Hematopoietic multipotent progenitor cell treated with erythropoietin and hydrocortisone succinate and interleukin-3 and kit ligand, for 6 days (in vitro differentiated cells): ENCODE results near the gene FFAR2.
"Not testable (repeated sequence)": the region's sequence is repeated elsewhere in the genome, so short reads cannot be mapped to it uniquely, and the experiment has no call there.

Experiments
- DNase-seq: peaks from one replicate; pipeline ENCODE4 v3.0.0-alpha.2; 2015

FFAR2 gene

DNA sequence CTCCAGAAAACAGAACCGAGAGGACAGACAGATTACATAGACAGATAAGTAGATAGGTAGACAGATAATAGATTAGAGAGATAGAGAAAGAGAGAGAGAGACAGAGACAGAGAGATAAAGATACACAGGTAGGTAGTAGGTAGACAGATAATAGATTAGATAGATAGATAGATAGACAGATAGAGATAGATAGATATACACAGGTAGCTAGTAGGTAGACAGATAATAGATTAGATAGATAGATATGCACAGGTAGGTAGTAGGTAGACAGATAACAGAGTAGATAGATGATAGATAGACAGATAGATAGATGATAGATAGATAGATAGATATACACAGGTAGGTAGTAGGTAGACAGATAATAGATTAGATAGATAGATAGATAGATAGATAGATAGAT is 10.1 kb downstream of the FFAR2 start:
- no peak for DNase-seq

DNA sequence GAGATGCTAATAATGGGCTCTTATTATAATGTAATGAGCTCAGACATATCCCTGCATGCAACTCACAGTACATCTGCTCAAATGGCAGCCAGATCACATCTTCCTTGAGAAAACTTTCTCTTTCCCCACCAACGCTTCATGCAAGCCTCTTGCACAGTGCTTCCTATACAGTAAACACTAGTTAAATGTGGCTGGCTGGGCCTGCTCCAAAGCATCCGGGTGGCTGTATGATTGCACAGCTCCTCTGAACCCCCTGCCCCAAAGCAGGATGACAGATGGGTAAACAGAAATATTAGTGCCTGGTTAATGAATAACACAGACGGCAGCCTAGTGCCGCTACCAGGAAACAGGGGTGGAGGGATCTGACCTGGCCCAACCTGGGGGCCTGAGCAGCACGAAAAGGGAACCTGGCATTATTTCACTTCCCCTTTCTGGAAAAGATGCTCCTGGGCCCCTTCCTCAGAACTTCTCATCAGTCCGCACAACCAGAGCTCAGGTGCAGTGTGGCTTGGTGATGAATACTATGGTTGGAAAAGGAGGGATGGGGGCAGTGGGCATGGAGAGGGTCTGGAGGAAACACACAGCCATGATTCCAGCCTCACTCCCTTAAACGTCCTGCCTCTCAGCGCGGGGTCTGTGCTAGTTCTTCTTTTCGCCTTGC is 10.8 kb downstream of the FFAR2 start:
- peak; percentile 32 for DNase-seq

DNA sequence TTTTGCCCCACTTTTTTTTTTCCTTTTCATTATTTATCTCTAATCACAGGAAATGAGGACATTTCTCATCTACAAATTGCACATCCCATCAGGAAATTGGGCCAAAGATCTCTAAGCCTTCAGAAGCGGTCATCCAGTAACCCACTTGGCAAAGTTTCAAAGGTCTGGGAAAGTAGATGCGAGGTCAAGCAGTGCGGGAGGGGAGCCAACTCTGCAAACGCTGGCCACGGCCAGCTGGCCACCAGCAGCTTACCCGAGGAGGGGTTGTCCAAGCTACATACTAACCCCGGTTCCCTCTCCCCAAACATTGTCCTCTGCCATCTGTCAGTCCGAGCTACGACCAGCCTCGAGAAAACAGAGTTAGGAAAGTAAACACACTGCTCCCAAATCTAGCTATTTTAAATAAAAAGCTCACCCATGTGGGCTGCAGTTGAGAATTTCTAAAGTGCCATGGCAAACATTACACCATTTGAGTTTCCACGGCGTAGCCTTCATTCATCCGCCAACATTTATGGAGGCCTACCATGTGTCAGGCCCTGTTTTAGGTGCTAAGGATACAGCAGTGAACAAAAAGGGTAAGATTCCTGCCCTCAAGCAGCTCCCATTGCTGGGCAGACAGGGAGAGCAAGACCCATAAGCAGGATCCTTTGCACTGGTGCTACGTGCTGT is 11.5 kb downstream of the FFAR2 start:
- DNase-seq = no peak

DNA sequence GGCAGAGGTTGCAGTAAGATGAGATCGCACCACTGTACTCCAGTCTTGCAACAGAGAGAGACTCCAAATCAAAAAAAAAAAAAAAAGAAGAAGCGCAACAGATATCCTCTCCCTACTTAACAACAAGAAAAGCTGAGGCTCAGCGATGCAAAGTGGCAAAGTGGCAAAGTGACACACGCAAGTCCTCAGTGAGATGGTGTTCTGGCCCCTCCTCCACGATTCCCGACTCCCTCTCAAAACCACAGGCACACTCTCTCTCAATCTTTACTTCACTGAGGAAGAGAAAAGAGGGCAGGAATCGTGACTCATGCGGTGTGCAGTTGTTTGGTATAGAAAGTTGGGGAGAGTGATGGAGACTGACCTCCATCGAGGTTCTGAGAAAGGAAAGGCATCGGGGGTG is 12.6 kb downstream of the FFAR2 start:
- DNase-seq = no peak

DNA sequence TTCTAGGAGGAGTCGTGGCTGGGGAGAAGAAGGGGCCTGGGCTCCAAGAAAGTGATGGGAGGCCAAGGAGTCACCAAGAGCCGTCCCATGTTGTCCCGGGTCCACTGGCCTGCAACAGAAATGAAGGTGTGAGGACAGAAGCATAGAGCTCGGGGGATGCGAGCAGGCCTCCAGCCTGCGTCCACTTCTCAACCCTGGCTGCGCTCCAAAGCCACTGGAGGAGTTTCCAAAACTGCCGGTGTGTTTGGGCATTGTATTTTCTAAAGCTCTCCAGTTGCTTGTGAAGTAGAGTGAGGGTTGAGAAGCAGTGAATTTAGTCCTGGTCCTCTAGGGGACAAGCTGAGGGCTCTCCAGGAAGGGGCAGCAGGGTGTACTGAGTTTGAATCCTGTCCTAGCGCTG is 13.0 kb downstream of the FFAR2 start:
- DNase-seq = no peak

DNA sequence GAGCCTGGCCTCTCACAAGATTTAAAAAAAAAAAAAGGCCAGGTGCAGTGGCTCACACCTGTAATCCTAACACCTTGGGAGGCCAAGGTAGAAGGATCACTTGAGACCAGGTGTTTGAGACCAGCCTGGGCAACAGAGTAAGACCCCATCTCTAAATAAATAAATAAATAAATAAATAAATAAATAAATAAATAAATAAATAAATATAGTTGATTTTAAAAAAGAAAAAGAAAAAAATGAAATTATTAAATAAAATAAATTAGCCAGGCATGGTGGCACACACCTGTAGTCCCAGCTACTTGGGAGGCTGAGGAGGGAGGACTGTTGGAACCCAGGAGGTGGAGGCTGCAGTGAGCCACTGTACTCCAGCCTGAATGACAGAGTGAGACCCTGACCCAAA is 13.7 kb downstream of the FFAR2 start:
- DNase-seq = not testable (repeated sequence)

DNA sequence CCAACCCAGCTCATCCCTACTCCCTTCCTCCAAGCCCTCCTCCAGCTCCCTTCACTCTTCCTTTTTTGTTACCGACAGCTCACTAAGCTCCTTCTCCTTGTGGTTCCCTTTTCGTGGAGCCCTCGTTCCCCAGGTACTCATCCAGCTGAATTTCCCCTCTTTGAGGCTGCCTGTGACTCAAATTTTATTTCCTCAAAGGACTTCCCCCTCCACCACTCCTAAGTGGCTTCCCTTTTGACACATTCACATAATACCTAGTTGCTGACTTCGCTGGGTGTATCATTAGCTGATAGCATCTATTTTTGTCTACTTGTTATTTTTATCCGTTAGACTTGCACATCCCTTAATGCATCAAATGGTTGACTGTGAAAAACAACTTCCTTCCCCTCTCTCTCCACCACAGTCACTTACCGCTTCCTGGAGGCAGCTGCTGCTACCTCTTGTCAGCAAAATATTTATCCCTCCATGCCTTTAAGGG is 14.5 kb downstream of the FFAR2 start:
- peak; percentile 60 for DNase-seq

DNA sequence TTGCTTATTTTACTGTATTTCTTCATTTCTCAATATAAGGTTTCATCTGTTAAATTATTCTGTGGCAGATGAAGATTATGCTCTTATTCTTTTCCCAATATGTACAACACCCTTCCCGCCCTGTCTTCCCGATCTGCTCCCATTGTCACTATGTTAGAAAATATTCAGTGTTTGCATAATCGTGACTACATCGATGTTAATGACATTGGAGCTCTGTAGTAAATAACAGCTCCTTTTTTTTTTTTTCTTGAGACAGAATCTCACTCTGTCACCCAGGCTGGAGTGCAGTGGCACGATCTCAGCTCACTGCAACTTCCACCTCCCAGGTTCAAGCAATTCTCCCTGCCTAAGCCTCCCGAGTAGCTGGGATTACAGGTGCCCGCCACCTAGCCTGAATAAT is 14.9 kb downstream of the FFAR2 start:
- not testable (repeated sequence) for DNase-seq

DNA sequence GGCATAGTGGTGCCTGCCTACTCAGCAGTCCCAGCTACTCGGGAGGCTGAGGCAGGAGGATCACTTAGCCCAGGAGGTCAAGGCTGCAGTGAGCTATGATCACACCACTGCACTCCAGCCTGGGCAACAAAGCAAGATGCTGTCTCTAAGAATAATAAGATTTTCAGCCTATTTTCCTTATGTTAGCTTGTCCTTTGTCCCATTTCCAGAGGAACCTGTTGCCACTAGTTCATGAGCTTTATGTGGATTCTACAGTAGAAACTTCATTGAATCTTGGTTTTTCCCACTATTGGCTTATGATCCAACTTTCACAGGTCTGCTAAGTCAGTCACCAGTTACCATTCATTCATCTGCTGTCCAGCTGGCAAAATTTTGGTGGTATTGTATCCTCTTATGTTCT is 18.2 kb downstream of the FFAR2 start:
- no peak for DNase-seq

DNA sequence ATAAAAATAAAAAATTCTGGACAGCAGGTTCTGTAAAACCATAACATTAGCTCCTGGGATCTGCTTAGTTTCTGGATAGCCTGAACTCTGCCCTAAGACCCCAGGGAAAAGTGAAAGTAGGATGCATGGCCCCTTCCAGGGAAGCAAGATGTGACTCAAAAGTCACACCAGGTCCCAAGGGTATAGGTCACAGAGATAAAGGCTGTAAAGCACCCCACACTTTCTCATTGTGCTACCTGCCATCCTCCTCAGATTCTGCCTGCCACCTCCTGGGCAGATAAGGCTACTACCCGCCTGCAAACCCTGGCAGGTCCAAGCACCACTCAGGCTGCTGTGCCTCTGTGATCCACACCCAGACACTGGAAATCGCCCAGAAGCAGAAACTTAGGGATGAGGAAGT is 20.6 kb downstream of the FFAR2 start:
- peak; percentile 80 for DNase-seq

DNA sequence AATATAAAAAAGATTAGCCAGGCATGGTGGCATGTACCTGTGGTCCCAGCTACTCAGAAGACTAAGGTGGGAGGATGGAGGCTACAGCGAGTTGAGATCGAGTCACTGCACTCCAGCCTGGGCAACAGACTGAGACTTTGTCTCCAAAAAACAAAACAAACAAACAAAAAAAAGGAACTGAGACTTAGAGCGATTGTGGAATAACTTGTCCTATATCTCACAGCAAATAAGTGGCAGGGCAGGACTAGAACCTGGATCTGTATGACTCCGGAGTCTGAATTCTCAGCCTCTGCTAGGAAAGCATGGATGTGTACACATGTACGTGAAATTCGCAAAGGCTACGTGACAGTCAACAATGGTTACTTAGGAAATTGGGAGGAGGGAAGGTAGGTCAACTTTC is 22.1 kb downstream of the FFAR2 start:
- DNase-seq = no peak

DNA sequence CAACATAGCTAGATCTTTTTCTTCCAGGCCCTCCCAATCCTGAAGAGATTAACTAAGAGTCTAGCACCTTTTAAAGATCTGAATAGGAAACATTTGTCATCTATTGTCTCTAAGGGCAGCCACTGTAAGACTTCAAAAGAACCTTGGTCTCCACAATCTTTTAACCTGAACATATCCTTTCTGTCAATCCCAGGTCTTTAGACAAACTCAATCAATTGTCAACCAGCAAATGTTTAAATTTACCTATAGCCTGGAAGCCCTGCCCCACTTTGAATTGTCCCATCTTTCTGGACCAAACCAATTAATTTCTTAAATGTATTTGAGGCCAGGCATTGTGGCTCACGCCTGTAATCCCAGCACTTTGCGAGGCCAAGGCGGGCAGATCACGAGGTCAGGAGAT is 23.0 kb downstream of the FFAR2 start:
- DNase-seq = not testable (repeated sequence)

DNA sequence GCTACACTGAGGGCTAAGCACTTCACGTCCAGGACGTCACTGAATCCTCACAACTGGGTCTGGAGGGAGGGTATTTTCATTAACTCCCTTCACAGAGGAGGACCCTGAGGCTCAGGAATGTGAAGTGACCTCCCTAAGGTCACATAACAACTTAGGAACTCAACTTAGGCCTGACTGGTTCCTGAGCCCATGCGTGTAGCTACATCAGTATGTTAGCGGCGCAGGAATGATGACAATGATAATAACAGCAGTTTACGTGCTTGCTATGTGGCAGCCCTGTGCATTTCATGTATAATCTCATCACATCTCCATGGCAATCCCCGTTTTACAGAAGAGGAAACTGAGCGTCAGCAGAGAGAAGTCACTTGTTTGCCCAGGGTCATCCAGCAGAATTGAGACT is 23.9 kb downstream of the FFAR2 start:
- DNase-seq = no peak

DNA sequence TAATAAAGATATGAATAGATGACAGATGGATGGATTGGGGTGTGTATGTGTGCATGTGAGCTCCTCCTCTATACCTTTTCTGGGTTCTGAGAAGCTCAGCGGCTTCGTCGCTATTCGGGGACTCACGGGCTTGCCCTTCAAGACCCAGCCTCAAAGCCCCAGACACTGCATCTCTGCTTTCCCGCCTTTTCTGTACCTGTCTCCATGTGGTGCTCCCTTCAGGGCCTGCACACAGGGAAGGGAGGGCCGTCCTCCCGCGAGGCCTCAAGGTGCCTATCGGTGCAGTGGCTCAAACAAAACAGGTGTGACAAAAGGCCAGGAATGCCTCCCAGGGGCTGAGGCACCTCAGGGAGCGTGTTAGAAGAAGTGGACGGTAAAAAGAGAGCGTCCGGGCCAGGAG is 26.0 kb downstream of the FFAR2 start:
- DNase-seq = no peak

DNA sequence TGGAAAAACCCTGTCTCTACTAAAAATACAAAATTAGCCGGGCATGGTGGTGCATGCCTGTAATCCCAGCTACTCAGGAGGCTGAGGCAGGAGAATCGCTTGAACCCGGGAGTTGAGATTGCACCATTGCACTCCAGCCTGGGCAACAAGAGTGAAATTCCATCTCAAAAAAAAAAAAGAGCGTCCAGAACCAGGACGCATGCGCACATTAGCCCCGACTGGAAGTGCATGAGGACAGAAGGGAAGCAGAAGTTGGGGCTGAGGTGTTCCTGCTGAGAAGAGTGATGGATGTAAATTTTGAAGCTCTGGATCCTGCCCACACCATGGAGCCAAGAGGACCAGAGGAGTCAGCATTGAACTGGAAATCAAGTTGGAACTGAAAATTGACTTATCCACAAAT is 26.5 kb downstream of the FFAR2 start:
- DNase-seq = not testable (repeated sequence)

DNA sequence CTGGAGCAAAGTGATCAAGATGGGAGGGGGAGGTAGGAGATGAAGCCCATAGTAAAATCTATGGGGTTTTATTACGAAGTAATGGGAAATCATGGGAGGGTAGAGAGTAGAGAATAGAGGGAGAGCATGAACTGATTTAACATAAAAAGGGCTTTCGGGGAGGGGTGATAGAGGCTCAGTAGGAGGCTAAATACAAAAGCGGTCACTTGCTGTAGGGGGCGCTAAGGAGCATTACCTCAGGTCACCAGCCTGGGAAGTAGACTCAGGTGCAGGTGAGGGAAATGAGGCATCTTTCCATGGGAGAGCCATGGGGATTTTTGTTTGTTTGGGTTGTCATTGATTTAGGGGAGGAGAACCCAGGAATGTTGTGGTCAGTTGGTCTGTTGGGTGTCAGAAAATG is 28.1 kb downstream of the FFAR2 start:
- DNase-seq = peak; percentile 25

DNA sequence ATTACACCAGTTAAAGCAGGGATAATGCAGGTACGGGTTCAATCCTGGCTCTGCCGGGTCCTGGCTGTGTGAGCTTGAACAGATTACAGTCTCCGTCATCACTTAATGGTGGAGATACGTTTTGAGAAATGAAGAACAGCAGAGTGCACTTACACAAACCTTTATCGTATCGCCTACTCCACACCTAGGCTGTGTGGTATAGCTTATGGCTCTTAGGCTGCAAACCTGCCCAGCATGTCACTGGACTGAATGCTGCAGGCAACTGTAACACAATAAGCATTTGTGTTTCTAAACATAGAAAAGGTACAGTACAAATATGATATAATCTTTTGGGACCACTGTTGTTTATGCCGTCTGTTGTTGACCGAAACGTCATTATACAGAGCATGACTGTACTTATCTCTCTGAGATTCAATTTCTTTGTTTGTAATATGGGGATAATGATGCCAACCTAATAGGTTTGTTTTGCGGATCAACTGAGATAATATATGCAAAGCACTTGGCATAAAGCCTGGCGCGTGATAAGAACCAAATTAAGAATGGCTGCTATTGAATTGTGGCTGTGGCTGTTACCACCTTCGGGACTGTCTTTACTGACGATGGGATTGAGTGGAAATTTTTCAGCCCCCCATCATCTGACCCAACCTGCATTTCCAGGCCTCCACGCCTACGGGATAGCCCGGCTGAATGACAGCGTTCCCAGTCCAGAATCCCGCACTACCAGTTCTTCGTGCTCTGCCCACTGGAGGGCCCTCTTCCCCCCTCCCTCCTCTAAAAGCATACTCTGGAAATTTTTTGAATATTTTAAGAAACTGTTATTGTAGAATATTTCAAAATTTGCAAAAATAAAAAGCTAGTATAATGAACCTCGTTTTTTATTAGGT is 31.0 kb downstream of the FFAR2 start:
- DNase-seq = no peak

DNA sequence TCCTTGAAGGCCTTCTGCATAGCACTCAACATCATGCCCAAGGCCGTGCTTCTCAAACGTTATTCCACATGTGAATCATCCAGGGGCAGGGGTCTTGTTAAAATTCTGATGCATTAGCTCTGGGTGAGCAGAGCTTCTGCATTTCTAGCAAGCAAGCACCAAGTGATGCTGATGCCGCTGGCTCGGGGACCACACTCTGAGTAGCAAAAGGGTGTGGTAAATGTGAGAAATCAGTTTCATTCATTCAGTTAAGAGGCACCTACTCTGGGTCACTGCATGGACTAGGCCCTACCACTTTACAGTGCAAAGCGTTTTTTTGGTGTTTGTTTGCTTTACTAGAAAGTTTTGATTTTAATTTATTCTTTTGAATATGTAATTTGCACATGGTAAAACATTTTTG is 35.0 kb downstream of the FFAR2 start:
- no peak for DNase-seq

DNA sequence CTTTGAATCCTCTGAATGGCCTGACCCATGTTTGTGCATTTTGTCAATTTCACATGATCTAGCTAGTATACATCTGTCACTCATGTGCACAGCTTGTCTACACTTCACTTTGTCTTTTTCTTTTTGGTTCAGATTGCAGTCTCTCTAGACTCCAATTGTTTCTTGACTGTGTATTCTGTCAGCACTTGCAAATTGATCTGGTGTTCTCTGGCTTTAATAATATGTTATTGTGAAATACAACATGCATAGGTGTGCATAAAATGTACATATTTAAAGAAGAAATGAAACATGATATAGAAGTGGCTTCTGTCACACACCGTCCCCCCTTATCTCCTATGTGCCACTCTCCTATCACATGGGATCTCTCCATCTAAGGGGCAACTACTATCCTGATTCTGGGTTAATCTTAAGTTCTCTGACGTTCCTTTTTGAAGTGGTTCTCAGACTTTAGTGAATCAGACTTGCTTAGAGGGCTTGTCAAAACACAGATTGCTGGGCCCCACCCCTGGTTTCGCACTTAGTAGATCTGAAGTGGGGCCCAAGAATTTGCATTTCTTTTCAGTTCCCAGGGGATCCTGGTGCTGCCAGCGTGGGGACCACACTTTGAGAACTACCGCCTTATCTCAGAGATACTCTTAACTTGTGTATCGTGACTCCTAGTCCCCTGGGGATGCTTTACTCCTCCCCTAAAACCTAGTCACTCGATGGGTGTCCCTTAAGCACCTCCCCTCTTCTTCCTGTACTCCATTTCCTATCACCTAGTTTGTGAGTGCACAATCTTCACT is 36.4 kb downstream of the FFAR2 start:
- DNase-seq = no peak

DNA sequence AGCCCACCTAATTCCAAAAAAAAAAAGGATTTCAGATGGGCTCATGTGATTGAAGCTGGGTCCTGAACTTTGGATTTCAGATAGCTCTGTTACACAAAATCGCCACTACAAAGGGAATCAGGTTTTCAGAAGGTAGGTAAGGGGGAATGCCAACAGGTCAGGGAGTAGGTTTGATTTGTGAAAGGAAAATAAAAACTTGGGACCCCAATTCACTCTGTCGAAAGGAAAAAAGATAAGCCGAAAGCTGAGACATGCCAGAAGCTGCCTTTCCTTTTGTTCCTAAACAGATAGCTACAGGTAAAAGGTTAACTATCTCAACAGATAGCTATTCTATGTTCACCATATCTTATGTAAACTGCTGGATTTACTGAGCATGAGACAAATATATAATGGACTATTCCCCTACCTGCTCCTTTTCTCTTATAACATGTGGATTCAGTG is 38.2 kb downstream of the FFAR2 start:
- no peak for DNase-seq

DNA sequence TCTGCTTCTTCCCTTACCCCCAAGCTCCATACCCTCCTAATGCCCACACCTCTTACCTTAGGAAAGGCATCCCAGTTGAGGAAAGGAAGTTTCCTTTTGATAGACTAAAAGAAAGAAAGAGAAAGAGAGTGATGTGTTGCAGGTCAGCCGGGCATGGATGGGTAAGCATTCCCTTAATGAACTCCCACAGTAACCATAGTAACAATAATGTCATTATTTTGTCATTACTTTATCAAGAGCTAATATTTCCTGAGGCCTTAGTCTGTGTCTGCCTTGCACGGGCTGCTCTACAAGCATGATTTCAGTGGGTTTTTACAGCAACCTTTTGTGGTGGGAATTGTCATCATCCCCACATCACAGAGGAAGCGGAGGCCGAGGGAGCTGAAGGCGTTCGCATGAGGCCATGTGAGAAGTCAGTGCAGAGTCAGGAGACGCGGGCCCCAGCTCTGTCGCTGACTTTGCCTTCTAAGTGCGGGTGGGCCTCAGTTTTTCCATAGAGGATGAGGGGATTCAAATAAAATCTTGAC is 39.7 kb downstream of the FFAR2 start:
- no peak for DNase-seq

DNA sequence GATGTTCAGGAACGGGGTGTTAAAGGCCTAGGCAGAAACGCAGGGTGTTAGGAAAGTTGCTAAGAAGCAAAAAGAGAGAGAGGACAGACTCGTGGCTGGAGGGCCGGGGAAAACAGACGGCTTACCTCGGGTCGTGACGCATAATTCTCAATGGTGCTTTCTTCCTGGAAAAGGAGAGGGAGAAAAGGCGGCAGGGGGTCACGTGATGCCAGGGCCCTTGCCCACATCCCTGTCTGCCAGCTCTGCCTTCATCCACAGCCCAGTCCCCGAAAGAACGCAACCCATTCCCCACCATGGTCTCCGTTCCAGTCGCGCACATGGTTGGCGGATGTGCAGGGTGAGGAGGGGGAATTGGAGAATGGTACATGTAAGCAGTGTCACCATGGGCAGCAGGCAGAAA is 40.6 kb downstream of the FFAR2 start:
- no peak for DNase-seq

DNA sequence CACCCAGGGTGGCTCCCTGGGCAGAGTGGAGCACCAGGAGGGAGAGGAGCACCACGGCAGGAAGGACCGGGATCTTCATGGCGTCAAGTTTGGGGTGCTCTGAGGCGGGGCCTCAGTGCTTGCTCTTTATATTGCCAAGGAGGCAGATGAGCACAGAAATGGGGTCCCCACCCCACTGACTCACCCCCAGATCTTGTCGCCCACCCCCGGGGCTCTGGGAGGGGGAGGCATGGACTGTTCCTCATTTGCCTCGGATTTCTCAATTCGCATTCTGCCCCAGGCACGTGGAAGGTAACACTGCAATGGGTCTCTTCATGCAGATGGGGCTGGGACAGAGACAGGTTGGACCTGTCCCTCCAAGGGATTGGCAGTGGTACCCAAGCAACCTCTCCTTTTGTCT is 42.3 kb downstream of the FFAR2 start, which contains the start of gene KRTDAP:
KRTDAP (minus strand) TSS at position 101 of the 400 bp plus-strand sequence; CDS start at position 79, 22 bp downstream.
- DNase-seq = no peak
